ENCODE results near the gene COL5A1. TPM values are rescaled to one million over a fixed set of nuclear protein-coding genes. Genes with fewer than 3 reads are reported as not detected.

Gene COL5A1
- total RNA-seq, 4 donors from 2014 or later: 4.8 to 16.5 (median 9.4) TPM

DNA sequence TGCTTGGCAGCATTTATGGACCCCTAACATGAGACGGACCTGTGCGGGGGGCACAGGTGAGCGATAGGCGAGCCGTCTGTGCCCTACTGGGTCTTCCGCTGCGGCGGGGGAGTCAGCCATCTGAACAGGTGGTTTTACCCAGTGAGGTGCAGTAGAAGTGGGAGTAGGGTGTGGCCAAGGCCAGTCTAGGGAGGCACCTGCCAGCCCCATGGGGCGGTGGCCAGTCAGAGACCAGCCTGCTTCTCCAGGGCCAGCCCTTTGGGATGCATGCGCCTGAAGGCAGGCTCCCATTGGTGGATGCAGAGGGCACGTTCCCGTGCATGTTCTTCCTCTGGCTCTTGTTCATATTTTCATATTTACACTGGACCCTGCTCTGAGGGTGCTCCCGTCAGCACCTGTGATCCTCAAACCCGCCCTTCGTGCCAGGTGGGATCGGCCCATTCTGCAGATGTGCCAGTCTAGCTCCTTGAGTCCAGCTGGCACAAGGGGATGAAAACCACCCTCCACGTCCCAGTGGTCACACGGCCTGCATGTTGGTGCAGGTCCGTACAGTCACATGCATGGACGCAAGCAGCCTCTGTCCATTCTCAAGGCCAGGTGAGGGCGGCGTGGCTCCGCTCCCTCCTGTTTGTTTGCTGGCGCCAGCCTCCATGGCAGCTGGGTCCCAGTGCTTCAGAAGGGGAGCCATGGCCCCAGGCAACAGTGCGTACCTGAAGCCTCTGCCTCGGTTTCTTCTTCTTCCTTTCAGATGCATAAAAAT lies 9.0 kb downstream of the COL5A1 start:
- Histone ChIP-seq H3K27ac (no peak overlapping the region), H3K4me3 (replicated peaks in 1 of 3) (no peak overlapping the region), H3K27me3 (no peaks in the 10 kb centered on the region), H3K36me3 (no peaks in the 10 kb centered on the region), H3K9me3 (no peaks in the 10 kb centered on the region), H3K4me1 (peaks cover 0 to 16% of the 10 kb centered on the region in 2 donors)
- intact Hi-C loops (cut with DNase I): no loop called here
- WGBS, 2 donors: 91 to 95% methylated on average over 25 of the region's 26 CpGs
- DNase-seq: no peak
- TF ChIP-seq POLR2A (IDR thresholded peaks at IDR 0.05): no peak
- TF ChIP-seq, protein P1, sequence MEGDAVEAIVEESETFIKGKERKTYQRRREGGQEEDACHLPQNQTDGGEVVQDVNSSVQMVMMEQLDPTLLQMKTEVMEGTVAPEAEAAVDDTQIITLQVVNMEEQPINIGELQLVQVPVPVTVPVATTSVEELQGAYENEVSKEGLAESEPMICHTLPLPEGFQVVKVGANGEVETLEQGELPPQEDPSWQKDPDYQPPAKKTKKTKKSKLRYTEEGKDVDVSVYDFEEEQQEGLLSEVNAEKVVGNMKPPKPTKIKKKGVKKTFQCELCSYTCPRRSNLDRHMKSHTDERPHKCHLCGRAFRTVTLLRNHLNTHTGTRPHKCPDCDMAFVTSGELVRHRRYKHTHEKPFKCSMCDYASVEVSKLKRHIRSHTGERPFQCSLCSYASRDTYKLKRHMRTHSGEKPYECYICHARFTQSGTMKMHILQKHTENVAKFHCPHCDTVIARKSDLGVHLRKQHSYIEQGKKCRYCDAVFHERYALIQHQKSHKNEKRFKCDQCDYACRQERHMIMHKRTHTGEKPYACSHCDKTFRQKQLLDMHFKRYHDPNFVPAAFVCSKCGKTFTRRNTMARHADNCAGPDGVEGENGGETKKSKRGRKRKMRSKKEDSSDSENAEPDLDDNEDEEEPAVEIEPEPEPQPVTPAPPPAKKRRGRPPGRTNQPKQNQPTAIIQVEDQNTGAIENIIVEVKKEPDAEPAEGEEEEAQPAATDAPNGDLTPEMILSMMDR (IDR thresholded peaks at IDR 0.05): no peak

- Histone ChIP-seq H3K4me3 (replicated peaks in 1 of 3) (no peak overlapping the region), H3K36me3 (no peaks in the 10 kb centered on the region), H3K27ac (no peak overlapping the region), H3K9me3 (no peaks in the 10 kb centered on the region), H3K4me1 (peaks cover 0 to 15% of the 10 kb centered on the region in 2 donors), H3K27me3 (no peaks in the 10 kb centered on the region)
- WGBS, 2 donors: 83 to 86% methylated on average over 10 of the region's 10 CpGs
- DNase-seq: no peak
- intact Hi-C loops (cut with DNase I): no loop called here
- TF ChIP-seq, protein P1 (IDR thresholded peaks at IDR 0.05): no peak
- no peak for TF ChIP-seq POLR2A (IDR thresholded peaks at IDR 0.05)
These were observed 9.8 kb downstream of the COL5A1 start for GRCh38 chr9:134651226-134651905.

- Histone ChIP-seq H3K27ac (no peak overlapping the region), H3K36me3 (no peaks in the 10 kb centered on the region), H3K9me3 (no peaks in the 10 kb centered on the region), H3K4me1 (peaks cover 0 to 15% of the 10 kb centered on the region in 2 donors), H3K4me3 (replicated peaks in 1 of 3) (no peak overlapping the region), H3K27me3 (no peaks in the 10 kb centered on the region)
- WGBS, 2 donors: 70 to 81% methylated on average over 16 to 18 of the region's 28 CpGs
- TF ChIP-seq POLR2A (IDR thresholded peaks at IDR 0.05): no peak
- TF ChIP-seq, protein P1 (IDR thresholded peaks at IDR 0.05): no peak
- no peak for DNase-seq
- intact Hi-C loops (cut with DNase I): no loop called here
These were observed 11.0 kb downstream of the COL5A1 start for GRCh38 chr9:134652291-134653225.

DNA sequence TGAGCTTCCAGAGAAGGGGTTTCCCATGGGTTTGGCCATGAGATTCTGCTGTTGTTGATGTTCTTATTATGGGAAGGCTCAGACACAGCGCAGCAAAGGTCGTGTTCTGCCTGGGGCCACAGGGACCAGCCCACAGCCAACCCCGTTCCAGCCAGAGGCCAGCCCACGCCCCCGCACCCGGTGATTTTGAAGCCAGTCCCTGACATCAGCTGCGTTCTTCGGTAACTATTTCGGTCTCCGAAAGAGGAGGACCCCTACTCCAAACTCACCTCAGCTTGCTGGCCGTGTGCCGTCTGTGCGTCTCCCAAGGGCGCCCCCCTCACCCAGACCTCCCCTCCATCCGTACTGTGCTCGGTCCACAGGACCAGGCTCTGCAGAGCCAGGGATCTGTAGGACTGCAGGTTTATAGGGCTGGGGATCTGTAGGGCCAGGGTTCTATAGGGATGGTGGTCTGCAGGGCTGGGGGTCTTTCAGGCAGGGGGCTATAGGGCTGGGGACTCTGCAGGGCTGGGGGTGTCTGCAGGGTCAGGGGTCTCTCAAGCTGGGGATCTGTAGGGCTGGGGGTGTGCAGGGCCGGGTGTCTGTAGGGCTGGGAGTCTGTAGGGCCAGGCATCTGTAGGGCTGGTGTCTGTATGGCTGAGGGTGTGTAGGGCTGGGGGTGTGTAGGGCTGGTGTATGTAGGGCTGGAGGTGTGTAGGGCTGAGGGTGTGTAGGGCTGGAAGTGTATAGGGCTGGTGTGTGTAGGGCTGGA lies 11.8 kb downstream of the COL5A1 start:
- Histone ChIP-seq H3K4me1 (peaks cover 0 to 15% of the 10 kb centered on the region in 2 donors), H3K9me3 (no peaks in the 10 kb centered on the region), H3K36me3 (no peaks in the 10 kb centered on the region), H3K27ac (no peak overlapping the region), H3K4me3 (replicated peaks in 1 of 3) (no peak overlapping the region), H3K27me3 (no peaks in the 10 kb centered on the region)
- intact Hi-C loops (cut with DNase I): no loop called here
- no peak for DNase-seq
- TF ChIP-seq POLR2A (IDR thresholded peaks at IDR 0.05): no peak
- TF ChIP-seq, protein P1 (IDR thresholded peaks at IDR 0.05): no peak
- WGBS, 2 donors: 69 to 93% methylated on average over 11 to 13 of the region's 17 CpGs
